ENCODE data around the gene UBE3A.

GRCh38 chr15:25470230-25470629 is 31.4 kb upstream of the UBE3A start:
- no peak for TF ChIP-seq EP300 (IDR thresholded peaks at IDR 0.05; ENCODE audit: borderline replicate concordance in 1 of 2, low read depth in 1 of 2, low read length in 1 of 2)
- TF ChIP-seq, protein P1, sequence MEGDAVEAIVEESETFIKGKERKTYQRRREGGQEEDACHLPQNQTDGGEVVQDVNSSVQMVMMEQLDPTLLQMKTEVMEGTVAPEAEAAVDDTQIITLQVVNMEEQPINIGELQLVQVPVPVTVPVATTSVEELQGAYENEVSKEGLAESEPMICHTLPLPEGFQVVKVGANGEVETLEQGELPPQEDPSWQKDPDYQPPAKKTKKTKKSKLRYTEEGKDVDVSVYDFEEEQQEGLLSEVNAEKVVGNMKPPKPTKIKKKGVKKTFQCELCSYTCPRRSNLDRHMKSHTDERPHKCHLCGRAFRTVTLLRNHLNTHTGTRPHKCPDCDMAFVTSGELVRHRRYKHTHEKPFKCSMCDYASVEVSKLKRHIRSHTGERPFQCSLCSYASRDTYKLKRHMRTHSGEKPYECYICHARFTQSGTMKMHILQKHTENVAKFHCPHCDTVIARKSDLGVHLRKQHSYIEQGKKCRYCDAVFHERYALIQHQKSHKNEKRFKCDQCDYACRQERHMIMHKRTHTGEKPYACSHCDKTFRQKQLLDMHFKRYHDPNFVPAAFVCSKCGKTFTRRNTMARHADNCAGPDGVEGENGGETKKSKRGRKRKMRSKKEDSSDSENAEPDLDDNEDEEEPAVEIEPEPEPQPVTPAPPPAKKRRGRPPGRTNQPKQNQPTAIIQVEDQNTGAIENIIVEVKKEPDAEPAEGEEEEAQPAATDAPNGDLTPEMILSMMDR (IDR thresholded peaks at IDR 0.05) = no peak
- no peak for TF ChIP-seq RFX5 (IDR thresholded peaks at IDR 0.05; ENCODE audit: low read length)

Data from SK-N-SH (cell line).